Measurements from ENCODE around the gene KHDRBS2.

DNA sequence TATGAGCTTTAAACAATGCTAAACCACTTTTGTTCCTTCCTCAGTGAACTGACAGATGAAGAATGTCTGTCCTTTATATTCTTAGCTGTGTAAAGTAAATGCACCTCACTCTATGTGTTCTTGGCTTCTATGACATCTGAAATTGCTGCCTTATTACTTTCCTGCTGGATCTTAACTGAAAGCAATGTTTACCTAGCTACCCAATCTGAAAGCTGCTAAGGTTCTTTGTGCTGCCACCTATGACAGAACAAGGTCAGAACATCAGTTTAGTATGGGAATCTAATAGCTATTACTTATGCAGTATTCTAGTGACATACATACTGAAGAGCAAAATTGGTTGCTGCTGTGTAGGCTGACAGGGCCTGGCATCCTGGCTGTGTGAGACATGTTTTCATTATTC is 444.1 kb downstream of the KHDRBS2 start:
- TF ChIP-seq, protein P1, sequence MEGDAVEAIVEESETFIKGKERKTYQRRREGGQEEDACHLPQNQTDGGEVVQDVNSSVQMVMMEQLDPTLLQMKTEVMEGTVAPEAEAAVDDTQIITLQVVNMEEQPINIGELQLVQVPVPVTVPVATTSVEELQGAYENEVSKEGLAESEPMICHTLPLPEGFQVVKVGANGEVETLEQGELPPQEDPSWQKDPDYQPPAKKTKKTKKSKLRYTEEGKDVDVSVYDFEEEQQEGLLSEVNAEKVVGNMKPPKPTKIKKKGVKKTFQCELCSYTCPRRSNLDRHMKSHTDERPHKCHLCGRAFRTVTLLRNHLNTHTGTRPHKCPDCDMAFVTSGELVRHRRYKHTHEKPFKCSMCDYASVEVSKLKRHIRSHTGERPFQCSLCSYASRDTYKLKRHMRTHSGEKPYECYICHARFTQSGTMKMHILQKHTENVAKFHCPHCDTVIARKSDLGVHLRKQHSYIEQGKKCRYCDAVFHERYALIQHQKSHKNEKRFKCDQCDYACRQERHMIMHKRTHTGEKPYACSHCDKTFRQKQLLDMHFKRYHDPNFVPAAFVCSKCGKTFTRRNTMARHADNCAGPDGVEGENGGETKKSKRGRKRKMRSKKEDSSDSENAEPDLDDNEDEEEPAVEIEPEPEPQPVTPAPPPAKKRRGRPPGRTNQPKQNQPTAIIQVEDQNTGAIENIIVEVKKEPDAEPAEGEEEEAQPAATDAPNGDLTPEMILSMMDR (IDR thresholded peaks at IDR 0.05), result no peak
- TF ChIP-seq POLR2AphosphoS5 (IDR thresholded peaks at IDR 0.05), result no peak
